NB4 (cell line): ENCODE results near the gene SCGN.

Experiments
- MAX ChIP-seq: IDR thresholded peaks from 2 replicates; pipeline ENCODE4 v1.6.1; 2011; ENCODE audit warnings: low read depth, low read length
- POLR2A ChIP-seq: IDR thresholded peaks from 2 replicates; pipeline ENCODE4 v1.6.1; 2011; ENCODE audit warnings: mild to moderate bottlenecking; ENCODE audit not compliant: insufficient read length; ENCODE audit errors: extremely low read depth
- TF ChIP-seq, protein P1 (sequence below): IDR thresholded peaks from one replicate; pipeline ENCODE4 v1.5.1; 2012; ENCODE audit warnings: low read depth, low read length

DNA sequence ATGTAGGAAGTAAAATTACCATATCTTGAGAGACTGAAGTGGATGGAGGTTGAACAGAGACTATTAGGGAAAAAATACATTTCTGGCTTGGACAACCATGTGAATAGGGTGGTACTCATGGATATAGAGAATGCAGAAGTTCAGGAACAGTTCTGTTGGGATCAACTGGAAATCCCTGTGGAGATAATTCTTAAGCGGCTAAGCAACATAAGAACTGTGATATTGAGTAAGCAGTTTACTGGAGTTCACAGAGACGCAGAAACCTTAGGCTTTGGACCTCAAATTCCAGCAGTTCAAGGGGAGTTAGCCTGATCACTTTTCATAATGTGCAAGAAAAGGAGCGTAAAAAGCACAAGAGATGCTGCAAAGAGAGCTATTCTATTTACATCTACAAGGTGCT lies 78.9 kb downstream of the SCGN start:
- TF ChIP-seq POLR2A: no peak
- TF ChIP-seq MAX: no peak
- TF ChIP-seq, protein P1, sequence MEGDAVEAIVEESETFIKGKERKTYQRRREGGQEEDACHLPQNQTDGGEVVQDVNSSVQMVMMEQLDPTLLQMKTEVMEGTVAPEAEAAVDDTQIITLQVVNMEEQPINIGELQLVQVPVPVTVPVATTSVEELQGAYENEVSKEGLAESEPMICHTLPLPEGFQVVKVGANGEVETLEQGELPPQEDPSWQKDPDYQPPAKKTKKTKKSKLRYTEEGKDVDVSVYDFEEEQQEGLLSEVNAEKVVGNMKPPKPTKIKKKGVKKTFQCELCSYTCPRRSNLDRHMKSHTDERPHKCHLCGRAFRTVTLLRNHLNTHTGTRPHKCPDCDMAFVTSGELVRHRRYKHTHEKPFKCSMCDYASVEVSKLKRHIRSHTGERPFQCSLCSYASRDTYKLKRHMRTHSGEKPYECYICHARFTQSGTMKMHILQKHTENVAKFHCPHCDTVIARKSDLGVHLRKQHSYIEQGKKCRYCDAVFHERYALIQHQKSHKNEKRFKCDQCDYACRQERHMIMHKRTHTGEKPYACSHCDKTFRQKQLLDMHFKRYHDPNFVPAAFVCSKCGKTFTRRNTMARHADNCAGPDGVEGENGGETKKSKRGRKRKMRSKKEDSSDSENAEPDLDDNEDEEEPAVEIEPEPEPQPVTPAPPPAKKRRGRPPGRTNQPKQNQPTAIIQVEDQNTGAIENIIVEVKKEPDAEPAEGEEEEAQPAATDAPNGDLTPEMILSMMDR: no peak
